GM23338 (cell line): Measurements from ENCODE around the gene THAP6.

Source experiments
- CREB1 ChIP-seq: fragments of 250-450 bp; sonication (Bioruptor Pico); IDR thresholded peaks from 2 replicates; pipeline ENCODE4 v1.5.0; 2020; ENCODE audit warnings: low read depth, mild to moderate bottlenecking, moderate library complexity
- CTCF ChIP-seq, 2 experiments: fragments of 200-600 bp in 1 of 2; sonication (generic) in 1 of 2; conservative IDR thresholded peaks; 2 replicates each; pipeline versions ENCODE4 v1.5.1 to v1.6.1; 2016 to 2017; ENCODE audit warnings: antibody characterized with exemption in 2 of 2, low read depth in 2 of 2, mild to moderate bottlenecking in 2 of 2, moderate library complexity in 1 of 2
- ETS1 ChIP-seq: IDR thresholded peaks from 2 replicates; pipeline ENCODE4 v1.6.1; 2016; ENCODE audit warnings: antibody characterized with exemption
- EZH2 ChIP-seq: fragments of 200-600 bp; sonication (generic); IDR thresholded peaks from one replicate; pipeline ENCODE4 v1.8.0; 2017; ENCODE audit warnings: antibody characterized with exemption, mild to moderate bottlenecking, low read depth; ENCODE audit not compliant: unreplicated experiment
- EZH2phosphoT487 ChIP-seq: fragments of 200-600 bp; sonication (generic); IDR thresholded peaks from one replicate; pipeline ENCODE4 v1.8.1; 2018; ENCODE audit warnings: antibody characterized with exemption; ENCODE audit not compliant: unreplicated experiment
- JUNB ChIP-seq: IDR thresholded peaks from one replicate; pipeline ENCODE4 v1.6.1; 2016; ENCODE audit warnings: antibody characterized with exemption; ENCODE audit not compliant: unreplicated experiment
- NANOG ChIP-seq: IDR thresholded peaks from 2 replicates; pipeline ENCODE4 v1.6.1; 2016; ENCODE audit warnings: antibody characterized with exemption, borderline replicate concordance
- POLR2AphosphoS5 ChIP-seq: IDR thresholded peaks from 2 replicates; pipeline ENCODE4 v1.6.1; 2016; ENCODE audit warnings: antibody characterized with exemption, low read depth
- REST ChIP-seq: IDR thresholded peaks from one replicate; pipeline ENCODE4 v1.6.1; 2018; ENCODE audit warnings: antibody characterized with exemption; ENCODE audit not compliant: unreplicated experiment
- STAT1 ChIP-seq: IDR thresholded peaks from one replicate; pipeline ENCODE4 v1.6.1; 2016; ENCODE audit warnings: antibody characterized with exemption; ENCODE audit not compliant: unreplicated experiment
- ZNF114 ChIP-seq: fragments of 250-450 bp; sonication (Bioruptor Pico); IDR thresholded peaks from 2 replicates; pipeline ENCODE4 v1.5.0; 2020; ENCODE audit warnings: mild to moderate bottlenecking, moderate library complexity
- TF ChIP-seq, protein P1 (sequence below): fragments of 250-450 bp; sonication (Bioruptor Pico); IDR thresholded peaks from 2 replicates; pipeline ENCODE4 v1.5.0; 2020; ENCODE audit warnings: mild to moderate bottlenecking, moderate library complexity

GRCh38 chr4:75527482-75527881, 13.2 kb downstream of the THAP6 start:
- TF ChIP-seq CTCF (conservative IDR thresholded peaks at IDR 0.05; ENCODE audit: low read depth in 2 of 2) (no peak), EZH2phosphoT487 (no peak), EZH2 (no peak), POLR2AphosphoS5 (no peak), ETS1 (no peak), JUNB (no peak), CREB1 (no peak), NANOG (no peak), REST (no peak), ZNF114 (CRISPR knock-in tag) (no peak), STAT1 (no peak)
- TF ChIP-seq, protein P1, sequence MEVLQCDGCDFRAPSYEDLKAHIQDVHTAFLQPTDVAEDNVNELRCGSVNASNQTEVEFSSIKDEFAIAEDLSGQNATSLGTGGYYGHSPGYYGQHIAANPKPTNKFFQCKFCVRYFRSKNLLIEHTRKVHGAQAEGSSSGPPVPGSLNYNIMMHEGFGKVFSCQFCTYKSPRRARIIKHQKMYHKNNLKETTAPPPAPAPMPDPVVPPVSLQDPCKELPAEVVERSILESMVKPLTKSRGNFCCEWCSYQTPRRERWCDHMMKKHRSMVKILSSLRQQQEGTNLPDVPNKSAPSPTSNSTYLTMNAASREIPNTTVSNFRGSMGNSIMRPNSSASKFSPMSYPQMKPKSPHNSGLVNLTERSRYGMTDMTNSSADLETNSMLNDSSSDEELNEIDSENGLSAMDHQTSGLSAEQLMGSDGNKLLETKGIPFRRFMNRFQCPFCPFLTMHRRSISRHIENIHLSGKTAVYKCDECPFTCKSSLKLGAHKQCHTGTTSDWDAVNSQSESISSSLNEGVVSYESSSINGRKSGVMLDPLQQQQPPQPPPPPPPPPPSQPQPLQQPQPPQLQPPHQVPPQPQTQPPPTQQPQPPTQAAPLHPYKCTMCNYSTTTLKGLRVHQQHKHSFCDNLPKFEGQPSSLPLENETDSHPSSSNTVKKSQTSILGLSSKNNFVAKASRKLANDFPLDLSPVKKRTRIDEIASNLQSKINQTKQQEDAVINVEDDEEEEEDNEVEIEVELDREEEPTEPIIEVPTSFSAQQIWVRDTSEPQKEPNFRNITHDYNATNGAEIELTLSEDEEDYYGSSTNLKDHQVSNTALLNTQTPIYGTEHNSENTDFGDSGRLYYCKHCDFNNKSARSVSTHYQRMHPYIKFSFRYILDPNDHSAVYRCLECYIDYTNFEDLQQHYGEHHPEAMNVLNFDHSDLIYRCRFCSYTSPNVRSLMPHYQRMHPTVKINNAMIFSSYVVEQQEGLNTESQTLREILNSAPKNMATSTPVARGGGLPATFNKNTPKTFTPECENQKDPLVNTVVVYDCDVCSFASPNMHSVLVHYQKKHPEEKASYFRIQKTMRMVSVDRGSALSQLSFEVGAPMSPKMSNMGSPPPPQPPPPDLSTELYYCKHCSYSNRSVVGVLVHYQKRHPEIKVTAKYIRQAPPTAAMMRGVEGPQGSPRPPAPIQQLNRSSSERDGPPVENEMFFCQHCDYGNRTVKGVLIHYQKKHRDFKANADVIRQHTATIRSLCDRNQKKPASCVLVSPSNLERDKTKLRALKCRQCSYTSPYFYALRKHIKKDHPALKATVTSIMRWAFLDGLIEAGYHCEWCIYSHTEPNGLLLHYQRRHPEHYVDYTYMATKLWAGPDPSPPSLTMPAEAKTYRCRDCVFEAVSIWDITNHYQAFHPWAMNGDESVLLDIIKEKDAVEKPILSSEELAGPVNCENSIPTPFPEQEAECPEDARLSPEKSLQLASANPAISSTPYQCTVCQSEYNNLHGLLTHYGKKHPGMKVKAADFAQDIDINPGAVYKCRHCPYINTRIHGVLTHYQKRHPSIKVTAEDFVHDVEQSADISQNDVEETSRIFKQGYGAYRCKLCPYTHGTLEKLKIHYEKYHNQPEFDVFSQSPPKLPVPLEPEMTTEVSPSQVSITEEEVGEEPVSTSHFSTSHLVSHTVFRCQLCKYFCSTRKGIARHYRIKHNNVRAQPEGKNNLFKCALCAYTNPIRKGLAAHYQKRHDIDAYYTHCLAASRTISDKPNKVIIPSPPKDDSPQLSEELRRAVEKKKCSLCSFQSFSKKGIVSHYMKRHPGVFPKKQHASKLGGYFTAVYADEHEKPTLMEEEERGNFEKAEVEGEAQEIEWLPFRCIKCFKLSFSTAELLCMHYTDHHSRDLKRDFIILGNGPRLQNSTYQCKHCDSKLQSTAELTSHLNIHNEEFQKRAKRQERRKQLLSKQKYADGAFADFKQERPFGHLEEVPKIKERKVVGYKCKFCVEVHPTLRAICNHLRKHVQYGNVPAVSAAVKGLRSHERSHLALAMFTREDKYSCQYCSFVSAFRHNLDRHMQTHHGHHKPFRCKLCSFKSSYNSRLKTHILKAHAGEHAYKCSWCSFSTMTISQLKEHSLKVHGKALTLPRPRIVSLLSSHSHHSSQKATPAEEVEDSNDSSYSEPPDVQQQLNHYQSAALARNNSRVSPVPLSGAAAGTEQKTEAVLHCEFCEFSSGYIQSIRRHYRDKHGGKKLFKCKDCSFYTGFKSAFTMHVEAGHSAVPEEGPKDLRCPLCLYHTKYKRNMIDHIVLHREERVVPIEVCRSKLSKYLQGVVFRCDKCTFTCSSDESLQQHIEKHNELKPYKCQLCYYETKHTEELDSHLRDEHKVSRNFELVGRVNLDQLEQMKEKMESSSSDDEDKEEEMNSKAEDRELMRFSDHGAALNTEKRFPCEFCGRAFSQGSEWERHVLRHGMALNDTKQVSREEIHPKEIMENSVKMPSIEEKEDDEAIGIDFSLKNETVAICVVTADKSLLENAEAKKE: no peak
